ENCODE results near the gene PRUNE1.

DNA sequence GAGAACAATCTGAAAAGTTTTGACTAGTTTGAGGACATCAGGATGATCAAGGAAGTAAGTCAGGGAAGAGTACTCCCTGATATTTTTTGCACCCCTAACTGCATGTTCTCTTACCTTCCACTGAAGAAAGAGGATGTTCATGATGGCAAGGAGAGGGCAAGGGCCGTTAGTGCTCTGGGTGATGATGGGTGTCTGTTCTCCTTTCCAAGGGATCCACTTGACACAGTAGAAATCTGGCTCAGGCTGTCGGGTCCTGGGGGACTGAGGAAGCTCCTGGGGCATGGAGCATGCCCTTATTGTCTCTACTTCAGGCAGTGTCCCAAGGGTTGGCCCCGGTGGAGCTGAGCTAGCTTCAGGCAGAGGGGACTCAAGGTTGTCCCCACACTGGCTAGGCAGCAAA, 6.2 kb upstream of the PRUNE1 start:
- TF ChIP-seq EZH2phosphoT487 (IDR thresholded peaks at IDR 0.05; ENCODE audit: borderline replicate concordance, low read depth, low read length) = no peak
- TF ChIP-seq, protein P1, sequence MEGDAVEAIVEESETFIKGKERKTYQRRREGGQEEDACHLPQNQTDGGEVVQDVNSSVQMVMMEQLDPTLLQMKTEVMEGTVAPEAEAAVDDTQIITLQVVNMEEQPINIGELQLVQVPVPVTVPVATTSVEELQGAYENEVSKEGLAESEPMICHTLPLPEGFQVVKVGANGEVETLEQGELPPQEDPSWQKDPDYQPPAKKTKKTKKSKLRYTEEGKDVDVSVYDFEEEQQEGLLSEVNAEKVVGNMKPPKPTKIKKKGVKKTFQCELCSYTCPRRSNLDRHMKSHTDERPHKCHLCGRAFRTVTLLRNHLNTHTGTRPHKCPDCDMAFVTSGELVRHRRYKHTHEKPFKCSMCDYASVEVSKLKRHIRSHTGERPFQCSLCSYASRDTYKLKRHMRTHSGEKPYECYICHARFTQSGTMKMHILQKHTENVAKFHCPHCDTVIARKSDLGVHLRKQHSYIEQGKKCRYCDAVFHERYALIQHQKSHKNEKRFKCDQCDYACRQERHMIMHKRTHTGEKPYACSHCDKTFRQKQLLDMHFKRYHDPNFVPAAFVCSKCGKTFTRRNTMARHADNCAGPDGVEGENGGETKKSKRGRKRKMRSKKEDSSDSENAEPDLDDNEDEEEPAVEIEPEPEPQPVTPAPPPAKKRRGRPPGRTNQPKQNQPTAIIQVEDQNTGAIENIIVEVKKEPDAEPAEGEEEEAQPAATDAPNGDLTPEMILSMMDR (conservative IDR thresholded peaks at IDR 0.05; ENCODE audit: low read length) = no peak

All from OCI-LY7 (cell line).